Transverse colon (tissue), 3 donors: Measurements from ENCODE around the gene ZNF546.

ENCODE experiments used
- EP300 ChIP-seq: sonication (generic); formaldehyde crosslinking; IDR thresholded peaks from one replicate; pipeline ENCODE4 v1.6.1; 2017; ENCODE audit warnings: antibody characterized with exemption, low read depth
- POLR2A ChIP-seq: fragments of 450-650 bp; IDR thresholded peaks from one replicate; pipeline ENCODE4 v1.6.1; 2016; ENCODE audit warnings: antibody characterized with exemption, mild to moderate bottlenecking, moderate library complexity
- TF ChIP-seq, protein P1 (sequence below), 5 experiments: fragments of 200-600 bp in 3 of 5; fragments of 450-650 bp in 2 of 5; sonication (generic) in 3 of 5; IDR thresholded peaks; 1 replicate in 2 of 5; 2 replicates in 3 of 5; pipeline ENCODE4 v1.5.1; 2016 to 2017; ENCODE audit warnings: antibody characterized with exemption in 5 of 5, inconsistent platforms in 3 of 5, mild to moderate bottlenecking in 2 of 5, moderate library complexity in 1 of 5

DNA sequence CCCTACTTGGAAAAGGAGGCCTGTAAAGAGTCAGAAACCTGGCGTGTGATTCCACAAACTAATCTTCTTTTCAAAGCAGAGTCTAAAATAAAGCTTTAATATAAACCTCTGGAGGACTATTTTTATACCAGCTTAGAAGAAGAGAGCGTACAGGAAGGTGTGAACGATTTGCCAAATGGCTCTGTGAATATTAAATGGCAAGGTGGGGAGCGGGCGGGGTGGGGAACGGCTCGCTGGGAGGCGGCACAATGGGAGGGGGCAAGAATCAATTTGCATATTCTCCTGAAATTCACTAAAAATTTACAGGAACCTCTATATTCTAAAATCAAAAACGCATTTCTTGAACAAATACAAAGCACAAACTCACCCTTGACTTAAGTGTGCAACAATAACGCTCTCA lies 58.2 kb downstream of the ZNF546 start:
- TF ChIP-seq, protein P1, sequence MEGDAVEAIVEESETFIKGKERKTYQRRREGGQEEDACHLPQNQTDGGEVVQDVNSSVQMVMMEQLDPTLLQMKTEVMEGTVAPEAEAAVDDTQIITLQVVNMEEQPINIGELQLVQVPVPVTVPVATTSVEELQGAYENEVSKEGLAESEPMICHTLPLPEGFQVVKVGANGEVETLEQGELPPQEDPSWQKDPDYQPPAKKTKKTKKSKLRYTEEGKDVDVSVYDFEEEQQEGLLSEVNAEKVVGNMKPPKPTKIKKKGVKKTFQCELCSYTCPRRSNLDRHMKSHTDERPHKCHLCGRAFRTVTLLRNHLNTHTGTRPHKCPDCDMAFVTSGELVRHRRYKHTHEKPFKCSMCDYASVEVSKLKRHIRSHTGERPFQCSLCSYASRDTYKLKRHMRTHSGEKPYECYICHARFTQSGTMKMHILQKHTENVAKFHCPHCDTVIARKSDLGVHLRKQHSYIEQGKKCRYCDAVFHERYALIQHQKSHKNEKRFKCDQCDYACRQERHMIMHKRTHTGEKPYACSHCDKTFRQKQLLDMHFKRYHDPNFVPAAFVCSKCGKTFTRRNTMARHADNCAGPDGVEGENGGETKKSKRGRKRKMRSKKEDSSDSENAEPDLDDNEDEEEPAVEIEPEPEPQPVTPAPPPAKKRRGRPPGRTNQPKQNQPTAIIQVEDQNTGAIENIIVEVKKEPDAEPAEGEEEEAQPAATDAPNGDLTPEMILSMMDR (IDR thresholded peaks at IDR 0.05) = no peak
- TF ChIP-seq POLR2A = no peak
- no peak for TF ChIP-seq EP300
